ENCODE results near the gene ITGA8.
"Not testable (repeated sequence)": the region's sequence is repeated elsewhere in the genome, so short reads cannot be mapped to it uniquely, and the experiment has no call there.

Gene ITGA8

GRCh38 chr10:15719899-15720634 is at the start of gene ITGA8:
TSS of gene ITGA8 (minus strand) at chr10:15719922. CDS start at chr10:15719771, 151 bp downstream.
- no peak for DNase-seq

- DNase-seq = no peak
These were observed 45.3 kb upstream of the ITGA8 start for GRCh38 chr10:15764892-15765454.

- DNase-seq = no peak
These were observed 43.3 kb upstream of the ITGA8 start for GRCh38 chr10:15763006-15763405.

GRCh38 chr10:15762239-15762638 is 42.5 kb upstream of the ITGA8 start:
- DNase-seq = not testable (repeated sequence)

- DNase-seq = not testable (repeated sequence)
These were observed 41.5 kb upstream of the ITGA8 start for GRCh38 chr10:15761224-15761623.

GRCh38 chr10:15760681-15761080 is 41.0 kb upstream of the ITGA8 start:
- no peak for DNase-seq

GRCh38 chr10:15759265-15759664 is 39.5 kb upstream of the ITGA8 start:
- no peak for DNase-seq

GRCh38 chr10:15758618-15759017 is 38.9 kb upstream of the ITGA8 start:
- no peak for DNase-seq

GRCh38 chr10:15754937-15755336 is 35.2 kb upstream of the ITGA8 start:
- no peak for DNase-seq

GRCh38 chr10:15751046-15751445 is 31.3 kb upstream of the ITGA8 start:
- DNase-seq = no peak

GRCh38 chr10:15748126-15748525 is 28.4 kb upstream of the ITGA8 start:
- no peak for DNase-seq

GRCh38 chr10:15747632-15748031 is 27.9 kb upstream of the ITGA8 start:
- DNase-seq = no peak

GRCh38 chr10:15745751-15746150 is 26.0 kb upstream of the ITGA8 start:
- no peak for DNase-seq

GRCh38 chr10:15744217-15744865 is 24.6 kb upstream of the ITGA8 start:
- peak; percentile 70 for DNase-seq

GRCh38 chr10:15743443-15743842 is 23.7 kb upstream of the ITGA8 start:
- no peak for DNase-seq

GRCh38 chr10:15742836-15743235 is 23.1 kb upstream of the ITGA8 start:
- DNase-seq = no peak

- no peak for DNase-seq
These were observed 22.4 kb upstream of the ITGA8 start for GRCh38 chr10:15742102-15742501.

GRCh38 chr10:15741581-15741980 is 21.9 kb upstream of the ITGA8 start:
- DNase-seq = no peak

- DNase-seq = no peak
These were observed 20.5 kb upstream of the ITGA8 start for GRCh38 chr10:15740261-15740660.

GRCh38 chr10:15739254-15739970 is 19.7 kb upstream of the ITGA8 start:
- DNase-seq = no peak

- DNase-seq = no peak
These were observed 18.7 kb upstream of the ITGA8 start for GRCh38 chr10:15738270-15738925.

- no peak for DNase-seq
These were observed 17.9 kb upstream of the ITGA8 start for GRCh38 chr10:15737656-15738055.

- DNase-seq = no peak
These were observed 16.0 kb upstream of the ITGA8 start for GRCh38 chr10:15735763-15736162.
